DND-41 (cell line): ENCODE results near the gene TERB2.

Experiments
- ATAC-seq: fragments of 200-7000 bp; cut with Tn5 transposase; 3 replicates; pipeline ENCODE4 v1.9.1; 2021; ENCODE audit warnings: low read depth; ENCODE audit not compliant: insufficient read depth
- DNase-seq: peaks from one replicate; pipeline ENCODE4 v3.0.0-alpha.2; 2020
- H2AFZ ChIP-seq: 2 replicates; pipeline ENCODE4 v1.6.0; 2012; ENCODE audit warnings: low read depth, low read length
- H3K27ac ChIP-seq: 2 replicates; pipeline ENCODE4 v1.5.1; 2012; ENCODE audit warnings: low read length, inconsistent platforms
- H3K27me3 ChIP-seq: fragments of 200-600 bp; sonication (generic); 2 replicates; pipeline ENCODE4 v1.6.0; 2012; ENCODE audit warnings: low read length, mild to moderate bottlenecking, inconsistent platforms; ENCODE audit not compliant: insufficient read depth, poor library complexity
- H3K36me3 ChIP-seq: 2 replicates; pipeline ENCODE4 v1.5.1; 2012; ENCODE audit warnings: low read length, inconsistent platforms; ENCODE audit not compliant: insufficient read depth
- H3K4me1 ChIP-seq: 2 replicates; pipeline ENCODE4 v1.5.1; 2012; ENCODE audit warnings: mild to moderate bottlenecking, low read length; ENCODE audit not compliant: insufficient read depth
- H3K4me2 ChIP-seq: 2 replicates; pipeline ENCODE4 v1.6.0; 2012; ENCODE audit warnings: mild to moderate bottlenecking, moderate library complexity, low read length, inconsistent platforms; ENCODE audit not compliant: insufficient read depth
- H3K4me3 ChIP-seq, 2 experiments: fragments of 200-600 bp in 1 of 2; shearing (Covaris generic) in 1 of 2; 2 replicates each; pipeline ENCODE4 v1.5.1; 2012 to 2016; ENCODE audit warnings: inconsistent platforms in 2 of 2, low read length in 2 of 2, mild to moderate bottlenecking in 2 of 2, low read depth in 1 of 2, moderate library complexity in 1 of 2
- H3K79me2 ChIP-seq: 2 replicates; pipeline ENCODE4 v1.6.0; 2012; ENCODE audit warnings: low read length, inconsistent platforms; ENCODE audit not compliant: insufficient read depth
- H3K9ac ChIP-seq: 2 replicates; pipeline ENCODE4 v1.6.0; 2012; ENCODE audit warnings: low read depth, mild to moderate bottlenecking, inconsistent platforms, low read length, moderate library complexity
- H3K9me3 ChIP-seq: 2 replicates; pipeline ENCODE4 v1.5.1; 2012; ENCODE audit warnings: low read length, moderate library complexity, mild to moderate bottlenecking, inconsistent platforms; ENCODE audit not compliant: insufficient read depth, severe bottlenecking
- H4K20me1 ChIP-seq: 2 replicates; pipeline ENCODE4 v1.6.0; 2012; ENCODE audit warnings: low read length; ENCODE audit not compliant: insufficient read depth
- CTCF ChIP-seq: IDR thresholded peaks from 2 replicates; pipeline ENCODE4 v1.5.1; 2012; ENCODE audit warnings: borderline replicate concordance, low read length, moderate library complexity, mild to moderate bottlenecking; ENCODE audit not compliant: poor library complexity, severe bottlenecking; ENCODE audit errors: extremely low read depth
- EZH2 ChIP-seq: IDR thresholded peaks from 3 replicates; pipeline ENCODE4 v1.6.1; 2012; ENCODE audit warnings: borderline replicate concordance, low read depth, mild to moderate bottlenecking, moderate library complexity, low read length, inconsistent platforms; ENCODE audit not compliant: severe bottlenecking

TERB2 gene

GRCh38 chr15:45026651-45027190, 70.2 kb downstream of the TERB2 start:
- peaks cover 48% of the 10 kb centered on the region for H3K4me1 ChIP-seq
- no peak overlapping the region for H3K9ac ChIP-seq
- no peak for TF ChIP-seq CTCF
- TF ChIP-seq EZH2 = no peak
- peaks cover 3% of the 10 kb centered on the region for H3K9me3 ChIP-seq
- no peak for DNase-seq
- H2AFZ ChIP-seq = no peak overlapping the region
- no peaks in the 10 kb centered on the region for H3K27me3 ChIP-seq
- H3K79me2 ChIP-seq = peaks cover 61% of the 10 kb centered on the region
- no peak overlapping the region for H3K4me2 ChIP-seq
- no peak overlapping the region for H3K4me3 ChIP-seq
- no peak for ATAC-seq
- peaks cover 35% of the 10 kb centered on the region for H3K36me3 ChIP-seq
- H4K20me1 ChIP-seq = no peaks in the 10 kb centered on the region
- H3K27ac ChIP-seq = no peak overlapping the region

GRCh38 chr15:45027220-45027619, 70.7 kb downstream of the TERB2 start:
- ATAC-seq (no peak), DNase-seq (no peak)
- Histone ChIP-seq H3K36me3 (peaks cover 35% of the 10 kb centered on the region), H3K9me3 (peaks cover 3% of the 10 kb centered on the region), H3K9ac (no peak overlapping the region), H3K27me3 (no peaks in the 10 kb centered on the region), H2AFZ (no peak overlapping the region), H3K4me3 (no peak overlapping the region), H3K27ac (no peak overlapping the region), H3K79me2 (peaks cover 61% of the 10 kb centered on the region), H3K4me2 (no peak overlapping the region), H4K20me1 (no peaks in the 10 kb centered on the region), H3K4me1 (peaks cover 46% of the 10 kb centered on the region)
- no peak for TF ChIP-seq CTCF
- TF ChIP-seq EZH2 = no peak
